H9 (cell line): ENCODE data around the gene SLC27A1. TPM values are rescaled to one million over a fixed set of nuclear protein-coding genes. Genes with fewer than 3 reads are reported as not detected.

ENCODE experiments used
- DNase-seq: peaks from one replicate; pipeline ENCODE4 v3.0.0-alpha.2; 2017
- H2AFZ ChIP-seq: one replicate; pipeline ENCODE4 v1.6.1; 2013; ENCODE audit warnings: mild to moderate bottlenecking, low read length, control low read depth, moderate library complexity
- H2AK5ac ChIP-seq: 2 replicates; pipeline ENCODE4 v1.6.1; 2013; ENCODE audit warnings: low read length, control low read depth, mixed read lengths; ENCODE audit not compliant: insufficient read length
- H2BK120ac ChIP-seq: one replicate; pipeline ENCODE4 v1.6.1; 2013; ENCODE audit warnings: low read depth, mild to moderate bottlenecking, low read length, control low read depth, inconsistent platforms; ENCODE audit not compliant: poor library complexity, severe bottlenecking
- H2BK12ac ChIP-seq: 2 replicates; pipeline ENCODE4 v1.6.1; 2013; ENCODE audit warnings: low read length, control low read depth, mixed read lengths, low read depth; ENCODE audit not compliant: insufficient read length
- H2BK15ac ChIP-seq: 2 replicates; pipeline ENCODE4 v1.6.1; 2013; ENCODE audit warnings: low read depth, low read length, control low read depth
- H2BK20ac ChIP-seq: one replicate; pipeline ENCODE4 v1.6.1; 2013; ENCODE audit warnings: low read depth, mild to moderate bottlenecking, low read length, control low read depth, inconsistent platforms; ENCODE audit not compliant: poor library complexity, severe bottlenecking
- H2BK5ac ChIP-seq: 2 replicates; pipeline ENCODE4 v1.6.1; 2013; ENCODE audit warnings: low read length, control low read depth, mixed read lengths; ENCODE audit not compliant: insufficient read length
- H3K14ac ChIP-seq: 2 replicates; pipeline ENCODE4 v1.6.1; 2013; ENCODE audit warnings: low read length, control low read depth; ENCODE audit not compliant: insufficient read depth
- H3K18ac ChIP-seq: 2 replicates; pipeline ENCODE4 v1.6.1; 2013; ENCODE audit warnings: low read depth, mild to moderate bottlenecking, mixed read lengths, low read length, control low read depth; ENCODE audit not compliant: insufficient read length
- H3K23ac ChIP-seq: 2 replicates; pipeline ENCODE4 v1.6.1; 2013; ENCODE audit warnings: low read length, control low read depth, mixed read lengths, low read depth; ENCODE audit not compliant: insufficient read length
- H3K23me2 ChIP-seq: 2 replicates; pipeline ENCODE4 v1.6.1; 2013; ENCODE audit warnings: low read depth, mild to moderate bottlenecking, mixed read lengths, low read length, control low read depth; ENCODE audit not compliant: insufficient read length, poor library complexity, severe bottlenecking
- H3K27ac ChIP-seq: 2 replicates; pipeline ENCODE4 v1.5.1; 2013; ENCODE audit warnings: low read length, control low read depth, mixed read lengths, low read depth; ENCODE audit not compliant: insufficient read length
- H3K27me3 ChIP-seq: 2 replicates; pipeline ENCODE4 v1.6.1; 2013; ENCODE audit warnings: low read length, control low read depth, inconsistent platforms; ENCODE audit not compliant: insufficient read depth
- H3K4ac ChIP-seq: 2 replicates; pipeline ENCODE4 v1.6.1; 2013; ENCODE audit warnings: low read depth, mild to moderate bottlenecking, control low read depth, inconsistent platforms, low read length, moderate library complexity
- H3K4me1 ChIP-seq: 2 replicates; pipeline ENCODE4 v1.6.1; 2013; ENCODE audit warnings: low read length, control low read depth, inconsistent platforms; ENCODE audit not compliant: insufficient read depth
- H3K4me2 ChIP-seq: 2 replicates; pipeline ENCODE4 v1.6.1; 2013; ENCODE audit warnings: low read length, control low read depth, mixed read lengths; ENCODE audit not compliant: insufficient read length, insufficient read depth
- H3K56ac ChIP-seq: 2 replicates; pipeline ENCODE4 v1.6.1; 2013; ENCODE audit warnings: low read depth, mild to moderate bottlenecking, mixed read lengths, low read length, control low read depth; ENCODE audit not compliant: insufficient read length
- H3K79me1 ChIP-seq: 2 replicates; pipeline ENCODE4 v1.6.1; 2013; ENCODE audit warnings: low read depth, mild to moderate bottlenecking, moderate library complexity, low read length, control low read depth, inconsistent platforms; ENCODE audit not compliant: insufficient read depth, poor library complexity, severe bottlenecking
- H3K79me2 ChIP-seq: 2 replicates; pipeline ENCODE4 v1.6.1; 2013; ENCODE audit warnings: low read length, control low read depth, inconsistent platforms; ENCODE audit not compliant: insufficient read depth
- H3K9ac ChIP-seq: 2 replicates; pipeline ENCODE4 v1.6.1; 2013; ENCODE audit warnings: low read length, control low read depth, mixed read lengths; ENCODE audit not compliant: insufficient read length; ENCODE audit errors: extremely low read depth
- H3K9me3 ChIP-seq: one replicate; pipeline ENCODE4 v1.6.1; 2013; ENCODE audit warnings: low read depth, low read length, inconsistent platforms; ENCODE audit not compliant: control insufficient read depth
- H3T11ph ChIP-seq: one replicate; pipeline ENCODE4 v1.6.1; 2013; ENCODE audit warnings: mild to moderate bottlenecking, low read length, control low read depth, inconsistent platforms
- H4K20me1 ChIP-seq: one replicate; pipeline ENCODE4 v1.6.1; 2013; ENCODE audit not compliant: control insufficient read depth, insufficient read length, insufficient read depth
- H4K5ac ChIP-seq: 2 replicates; pipeline ENCODE4 v1.6.1; 2013; ENCODE audit warnings: low read depth, mild to moderate bottlenecking, mixed read lengths, low read length, control low read depth; ENCODE audit not compliant: insufficient read length
- H4K8ac ChIP-seq: replicated peaks from 2 replicates; pipeline ENCODE4 v1.6.1; 2013; ENCODE audit warnings: low read length, control low read depth, mixed read lengths, low read depth; ENCODE audit not compliant: insufficient read length
- H4K91ac ChIP-seq: 2 replicates; pipeline ENCODE4 v1.6.1; 2013; ENCODE audit warnings: low read depth, mild to moderate bottlenecking, moderate library complexity, mixed read lengths, low read length, control low read depth; ENCODE audit not compliant: insufficient read length
- H3K27ac Mint-ChIP-seq, 3 experiments: 2 replicates in 2 of 3; 3 replicates in 1 of 3; pipeline ENCODE4 v1.8.0; 2020 to 2021; ENCODE audit warnings: mixed read lengths in 3 of 3, mild to moderate bottlenecking in 1 of 3, moderate library complexity in 1 of 3
- H3K27me3 Mint-ChIP-seq: 2 replicates; pipeline ENCODE4 v1.8.0; 2021; ENCODE audit warnings: low read depth, mild to moderate bottlenecking, moderate library complexity, mixed read lengths
- H3K36me3 Mint-ChIP-seq, 3 experiments: 2 replicates in 2 of 3; 3 replicates in 1 of 3; pipeline ENCODE4 v1.8.0; 2020 to 2021; ENCODE audit warnings: low read depth in 3 of 3, mixed read lengths in 3 of 3; ENCODE audit not compliant: insufficient read depth in 1 of 3
- H3K4me1 Mint-ChIP-seq, 2 experiments: 2 replicates each; pipeline ENCODE4 v1.8.0; 2020; ENCODE audit warnings: mixed read lengths in 2 of 2
- H3K4me3 Mint-ChIP-seq, 2 experiments: 2 replicates in 1 of 2; 3 replicates in 1 of 2; pipeline ENCODE4 v1.8.0; 2020 to 2021; ENCODE audit warnings: mild to moderate bottlenecking in 2 of 2, mixed read lengths in 2 of 2, moderate library complexity in 1 of 2
- H3K9me3 Mint-ChIP-seq, 2 experiments: 2 replicates in 1 of 2; 3 replicates in 1 of 2; pipeline ENCODE4 v1.8.0; 2020; ENCODE audit warnings: mild to moderate bottlenecking in 2 of 2, mixed read lengths in 2 of 2, moderate library complexity in 1 of 2
- total RNA-seq: library from RNA; stranded (reverse); gene quantifications from 2 replicates; pipeline ENCODE4 v1.2.1, GENCODE V29; 2021
- TF ChIP-seq, protein P1 (sequence below): fragments of 200-600 bp; sonication (generic); conservative IDR thresholded peaks from 3 replicates; pipeline ENCODE4 v1.8.0; 2021; ENCODE audit warnings: antibody characterized with exemption, mild to moderate bottlenecking

Gene SLC27A1
- total RNA-seq, 1 experiment from 2014 or later, result 6.4 TPM

- no peak overlapping the region for H3K4me2 ChIP-seq
- H4K5ac ChIP-seq, result no peak overlapping the region
- H4K20me1 ChIP-seq, result no peaks in the 10 kb centered on the region
- no peaks in the 10 kb centered on the region for H3K9me3 ChIP-seq
- H2BK15ac ChIP-seq, result no peak overlapping the region
- no peak overlapping the region for H3K18ac ChIP-seq
- Mint-ChIP-seq H3K27ac (no peak overlapping the region), H3K27me3 (peaks cover 28% of the 10 kb centered on the region), H3K4me1 (peaks cover 14 to 24% of the 10 kb centered on the region in 2 experiments), H3K4me3 (no peak overlapping the region), H3K9me3 (peaks cover 0 to 2% of the 10 kb centered on the region in 2 experiments; a peak in 1 of 5 replicates), H3K36me3 (no peaks in the 10 kb centered on the region)
- H3K4ac ChIP-seq, result no peak overlapping the region
- no peak overlapping the region for H2BK20ac ChIP-seq
- no peak overlapping the region for H2AK5ac ChIP-seq
- peaks cover 7% of the 10 kb centered on the region for H3K23me2 ChIP-seq
- H3K27ac ChIP-seq, result no peak overlapping the region
- DNase-seq, result no peak
- no peak overlapping the region for H3K14ac ChIP-seq
- H3K79me2 ChIP-seq, result no peaks in the 10 kb centered on the region
- no peak overlapping the region for H4K91ac ChIP-seq
- no peak overlapping the region for H2BK5ac ChIP-seq
- no peak overlapping the region for H3K56ac ChIP-seq
- H3K79me1 ChIP-seq, result no peaks in the 10 kb centered on the region
- H3K23ac ChIP-seq, result no peak overlapping the region
- no peak overlapping the region for H2BK120ac ChIP-seq
- no peak overlapping the region for H3T11ph ChIP-seq
- no peak overlapping the region for H3K9ac ChIP-seq
- no peak overlapping the region for H2AFZ ChIP-seq
- 0 out of 2 replicates have a peak, but pooled peaks cover 2% of the 10 kb centered on the region for H3K4me1 ChIP-seq
- H2BK12ac ChIP-seq, result no peak overlapping the region
- TF ChIP-seq, protein P1, sequence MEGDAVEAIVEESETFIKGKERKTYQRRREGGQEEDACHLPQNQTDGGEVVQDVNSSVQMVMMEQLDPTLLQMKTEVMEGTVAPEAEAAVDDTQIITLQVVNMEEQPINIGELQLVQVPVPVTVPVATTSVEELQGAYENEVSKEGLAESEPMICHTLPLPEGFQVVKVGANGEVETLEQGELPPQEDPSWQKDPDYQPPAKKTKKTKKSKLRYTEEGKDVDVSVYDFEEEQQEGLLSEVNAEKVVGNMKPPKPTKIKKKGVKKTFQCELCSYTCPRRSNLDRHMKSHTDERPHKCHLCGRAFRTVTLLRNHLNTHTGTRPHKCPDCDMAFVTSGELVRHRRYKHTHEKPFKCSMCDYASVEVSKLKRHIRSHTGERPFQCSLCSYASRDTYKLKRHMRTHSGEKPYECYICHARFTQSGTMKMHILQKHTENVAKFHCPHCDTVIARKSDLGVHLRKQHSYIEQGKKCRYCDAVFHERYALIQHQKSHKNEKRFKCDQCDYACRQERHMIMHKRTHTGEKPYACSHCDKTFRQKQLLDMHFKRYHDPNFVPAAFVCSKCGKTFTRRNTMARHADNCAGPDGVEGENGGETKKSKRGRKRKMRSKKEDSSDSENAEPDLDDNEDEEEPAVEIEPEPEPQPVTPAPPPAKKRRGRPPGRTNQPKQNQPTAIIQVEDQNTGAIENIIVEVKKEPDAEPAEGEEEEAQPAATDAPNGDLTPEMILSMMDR, result no peak
- H3K27me3 ChIP-seq, result no peaks in the 10 kb centered on the region; the same call in 1 of the 2 replicates
- no peak overlapping the region for H4K8ac ChIP-seq
These were observed 64.4 kb downstream of the SLC27A1 start for GRCh38 chr19:17534767-17535166.
